Sigmoid colon (tissue), 7 donors: ENCODE measurements around the gene AP2A1. TPM values are rescaled to one million over a fixed set of nuclear protein-coding genes. Genes with fewer than 3 reads are reported as not detected.
A peak's percentile ranks its signal among the peaks of the same experiment; 100 is the strongest.

ENCODE experiments used
- DNase-seq: peaks from one replicate; pipeline ENCODE4 v3.0.0-alpha.2; 2019
- H3K27ac ChIP-seq, 4 donors: fragments of 200-600 bp; sonication (generic); one replicate each; pipeline ENCODE4 v1.5.1; 2016 to 2019; ENCODE audit warnings: mild to moderate bottlenecking in 1 of 4
- H3K27me3 ChIP-seq, 3 donors: fragments of 200-600 bp; sonication (generic); one replicate each; pipeline ENCODE4 v1.5.1; 2019; ENCODE audit warnings: mild to moderate bottlenecking in 1 of 3
- H3K36me3 ChIP-seq, 4 donors: fragments of 200-600 bp; sonication (generic); one replicate each; pipeline ENCODE4 v1.5.1; 2016 to 2019
- H3K4me1 ChIP-seq, 4 donors: fragments of 200-600 bp; sonication (generic); one replicate each; pipeline ENCODE4 v1.5.1; 2017 to 2019
- H3K4me3 ChIP-seq, 4 donors: fragments of 200-600 bp; sonication (generic); one replicate each; pipeline ENCODE4 v1.5.1; 2017 to 2019; ENCODE audit warnings: mild to moderate bottlenecking in 2 of 4, moderate library complexity in 1 of 4
- H3K9me3 ChIP-seq, 4 donors: fragments of 200-600 bp in 3 of 4; sonication (generic) in 3 of 4; one replicate each; pipeline versions ENCODE4 v1.5.1 to v1.6.1; 2013 to 2019
- CTCF ChIP-seq, 4 experiments: fragments of 450-650 bp in 3 of 4; fragments of 200-600 bp in 1 of 4; IDR thresholded peaks; one replicate each; pipeline ENCODE4 v1.5.1; 2016 to 2019; ENCODE audit warnings: antibody characterized with exemption in 4 of 4, mild to moderate bottlenecking in 3 of 4, moderate library complexity in 2 of 4
- EP300 ChIP-seq, 4 donors: sonication (generic); formaldehyde crosslinking; IDR thresholded peaks; one replicate each; pipeline ENCODE4 v1.6.1; 2017; ENCODE audit warnings: antibody characterized with exemption in 4 of 4
- POLR2A ChIP-seq, 2 donors: fragments of 450-650 bp; IDR thresholded peaks; one replicate each; pipeline ENCODE4 v1.6.1; 2016; ENCODE audit warnings: antibody characterized with exemption in 2 of 2, mild to moderate bottlenecking in 2 of 2, moderate library complexity in 2 of 2
- POLR2AphosphoS5 ChIP-seq, 4 donors: sonication (generic); formaldehyde crosslinking; IDR thresholded peaks; one replicate each; pipeline ENCODE4 v1.6.1; 2017; ENCODE audit warnings: antibody characterized with exemption in 4 of 4
- WGBS, 2 donors: extraction: QIAGEN DNeasy Blood & Tissue Kit; methylation state at CpG; one replicate each; pipeline ENCODE4 v1.1.7; 2013; 5-methylcytosine and 5-hydroxymethylcytosine counted together
- intact Hi-C: fragments of 100-400 bp; cut with DNase I; formaldehyde crosslinking; loops from one replicate; pipeline ENCODE4 v1.15.1; 2023
- polyA plus RNA-seq, 3 donors: library from polyadenylated mRNA; stranded (reverse); fragments of 200-250 nt; gene quantifications; one replicate each; pipeline ENCODE4 v1.2.3, GENCODE V29; 2013
- total RNA-seq, 4 donors: library from RNA; depleted of rRNA; stranded (reverse); fragments of >200 nt; gene quantifications; one replicate each; pipeline ENCODE4 v1.1.0, GENCODE V29; 2016
- donor health status: healthy with polysubstance abuse.
- donor health status: Bipolar disorder and iron deficiency.
- donor health status: healthy.

The AP2A1 gene
- total and polyA plus RNA-seq, 7 donors = 33.0 to 81.1 (median 50.7) TPM

- H3K9me3 ChIP-seq = no peaks in the 10 kb centered on the region
- TF ChIP-seq POLR2A (IDR thresholded peaks at IDR 0.05) = no peak
- no peak for DNase-seq
- H3K27ac ChIP-seq = no peak overlapping the region
- peaks cover 0 to 45% (median 6%) of the 10 kb centered on the region in 4 donors for H3K36me3 ChIP-seq
- H3K4me3 ChIP-seq = no peak overlapping the region
- H3K4me1 ChIP-seq = peaks cover 0 to 34% (median 27%) of the 10 kb centered on the region in 4 donors
- no peaks in the 10 kb centered on the region for H3K27me3 ChIP-seq
- WGBS, 2 donors = 92 to 93% methylated on average over 8 of the region's 8 CpGs
- intact Hi-C loops = no loop called here
Measured at GRCh38 chr19:49806620-49806959, 39.8 kb downstream of the AP2A1 start.

- no peak for DNase-seq
- intact Hi-C loops = no loop called here
- H3K4me3 ChIP-seq = no peak overlapping the region
- H3K27me3 ChIP-seq = no peaks in the 10 kb centered on the region
- TF ChIP-seq CTCF (IDR thresholded peaks at IDR 0.05) = no peak
- no peak for TF ChIP-seq EP300 (IDR thresholded peaks at IDR 0.05)
- no peak for TF ChIP-seq POLR2A (IDR thresholded peaks at IDR 0.05)
- no peak for TF ChIP-seq POLR2AphosphoS5 (IDR thresholded peaks at IDR 0.05)
- peaks cover 0 to 31% (median 23%) of the 10 kb centered on the region in 4 donors for H3K4me1 ChIP-seq
- no peak overlapping the region for H3K27ac ChIP-seq
- peaks cover 0 to 45% (median 6%) of the 10 kb centered on the region in 4 donors for H3K36me3 ChIP-seq
- 76 to 88% methylated on average over 18 of the region's 18 CpGs for WGBS, 2 donors
- H3K9me3 ChIP-seq = no peaks in the 10 kb centered on the region
Measured at GRCh38 chr19:49807058-49807903, 40.5 kb downstream of the AP2A1 start.

GRCh38 chr19:49807904-49808675 lies 41.3 kb downstream of the AP2A1 start:
- Histone ChIP-seq H3K4me3 (peak overlapping the region in 3 of 4 donors; percentile 51 to 69 (median 69)), H3K27ac (peak overlapping the region; percentile 79 to 85 (median 83)), H3K36me3 (peaks cover 0 to 44% (median 6%) of the 10 kb centered on the region in 4 donors), H3K9me3 (no peaks in the 10 kb centered on the region), H3K27me3 (no peaks in the 10 kb centered on the region), H3K4me1 (peaks cover 0 to 30% (median 22%) of the 10 kb centered on the region in 4 donors)
- WGBS, 2 donors = 85% methylated on average over 20 of the region's 20 CpGs
- intact Hi-C loops = no loop called here
- DNase-seq = no peak
- TF ChIP-seq EP300 (IDR thresholded peaks at IDR 0.05) (no peak), CTCF (IDR thresholded peaks at IDR 0.05) (no peak), POLR2A (IDR thresholded peaks at IDR 0.05) (no peak), POLR2AphosphoS5 (IDR thresholded peaks at IDR 0.05) (no peak)

GRCh38 chr19:49808711-49809159 lies 41.9 kb downstream of the AP2A1 start:
- peak; percentile 98 for DNase-seq
- WGBS, 2 donors = 3 to 6% methylated on average over 31 of the region's 31 CpGs
- TF ChIP-seq POLR2AphosphoS5 (IDR thresholded peaks at IDR 0.05) = peak; percentile 71 to 85 (median 76)
- no peak for TF ChIP-seq CTCF (IDR thresholded peaks at IDR 0.05)
- no peaks in the 10 kb centered on the region for H3K9me3 ChIP-seq
- intact Hi-C loops = no loop called here
- H3K27ac ChIP-seq = peak overlapping the region; percentile 79 to 85 (median 83)
- H3K4me1 ChIP-seq = peaks cover 0 to 30% (median 22%) of the 10 kb centered on the region in 4 donors
- H3K36me3 ChIP-seq = peaks cover 0 to 38% (median under 1%) of the 10 kb centered on the region in 4 donors
- no peaks in the 10 kb centered on the region for H3K27me3 ChIP-seq
- peak overlapping the region; percentile 51 to 69 (median 66) for H3K4me3 ChIP-seq
